CD4-positive, alpha-beta T cell (primary cell): ENCODE measurements around the gene CYP1A1. TPM values are rescaled to one million over a fixed set of nuclear protein-coding genes. Genes with fewer than 3 reads are reported as not detected.

Source experiments
- ATAC-seq: fragments of 200-7000 bp; cut with Tn5 transposase; one replicate; pipeline ENCODE4 v1.10.0; 2022; ENCODE audit warnings: mild to moderate bottlenecking; ENCODE audit not compliant: poor library complexity
- CTCF ChIA-PET: fragments of 350-600 bp; sonication (Branson Sonifier 250); formaldehyde crosslinking; loops from one replicate; lab custom pipeline; 2021; ENCODE audit warnings: antibody characterized with exemption, inconsistent platforms; lab: Charles Lee
- POLR2A ChIA-PET: fragments of 350-600 bp; sonication (Branson Sonifier 250); formaldehyde crosslinking; loops from one replicate; lab custom pipeline; 2021; ENCODE audit warnings: antibody characterized with exemption, inconsistent platforms; lab: Charles Lee
- DNase-seq, 14 experiments: peaks; one replicate each; pipeline ENCODE4 v3.0.0-alpha.2; 2013 to 2020; ENCODE audit warnings: mixed read lengths in 2 of 14
- H3K27ac ChIP-seq, 2 donors: one replicate each; pipeline versions ENCODE4 v1.5.1 to v1.7.0; 2013; ENCODE audit warnings: low read length in 2 of 2, low read depth in 1 of 2, mild to moderate bottlenecking in 1 of 2
- H3K27me3 ChIP-seq, 2 experiments: 1 replicate in 1 of 2; 2 replicates in 1 of 2; pipeline versions ENCODE4 v1.6.1 to v1.7.0; 2013; ENCODE audit warnings: low read length in 2 of 2, control low read depth in 1 of 2, mild to moderate bottlenecking in 1 of 2, moderate library complexity in 1 of 2; ENCODE audit not compliant: insufficient read depth in 2 of 2, control insufficient read depth in 1 of 2
- H3K36me3 ChIP-seq: one replicate; pipeline ENCODE4 v1.6.1; 2013; ENCODE audit warnings: low read length, control low read depth; ENCODE audit not compliant: insufficient read depth
- H3K4me1 ChIP-seq: one replicate; pipeline ENCODE4 v1.6.1; 2013; ENCODE audit warnings: low read length, control low read depth; ENCODE audit not compliant: insufficient read depth
- H3K4me3 ChIP-seq: one replicate; pipeline ENCODE4 v1.5.1; 2013; ENCODE audit warnings: mild to moderate bottlenecking, low read length, moderate library complexity
- H3K9me3 ChIP-seq, 2 experiments: 1 replicate in 1 of 2; 2 replicates in 1 of 2; pipeline versions ENCODE4 v1.6.1 to v1.7.0; 2013; ENCODE audit warnings: low read length in 2 of 2, mild to moderate bottlenecking in 2 of 2, control low read depth in 1 of 2, moderate library complexity in 1 of 2; ENCODE audit not compliant: control insufficient read depth in 1 of 2, insufficient read depth in 1 of 2
- H3K27ac Mint-ChIP-seq: one replicate; pipeline ENCODE4 v1.8.0; 2020; ENCODE audit warnings: mixed read lengths
- H3K27me3 Mint-ChIP-seq: one replicate; pipeline ENCODE4 v1.8.0; 2021; ENCODE audit warnings: mixed read lengths
- H3K36me3 Mint-ChIP-seq: one replicate; pipeline ENCODE4 v1.8.0; 2021; ENCODE audit warnings: low read depth, mixed read lengths
- H3K4me1 Mint-ChIP-seq: one replicate; pipeline ENCODE4 v1.8.0; 2021; ENCODE audit warnings: low read depth, mixed read lengths
- H3K4me3 Mint-ChIP-seq: one replicate; pipeline ENCODE4 v1.8.0; 2020; ENCODE audit warnings: mild to moderate bottlenecking, mixed read lengths
- H3K9me3 Mint-ChIP-seq: one replicate; pipeline ENCODE4 v1.8.0; 2020; ENCODE audit warnings: mixed read lengths
- CTCF ChIP-seq: fragments of 200-600 bp; IDR thresholded peaks from one replicate; pipeline ENCODE4 v1.8.0; 2022; ENCODE audit warnings: antibody characterized with exemption, mild to moderate bottlenecking
- intact Hi-C, 2 experiments: fragments of 100-400 bp; cut with DNase I in 1 of 2; cut with micrococcal nuclease in 1 of 2; formaldehyde crosslinking; loops; one replicate each; pipeline versions ENCODE4 v1.15.1 to v1.9.0; 2023 to 2025; cut with DNase I, micrococcal nuclease
- total RNA-seq, 174 experiments: library from RNA in 2 of 174; stranded (reverse) in 2 of 174; gene quantifications; one replicate each; pipeline ENCODE4 v1.2.3 and lab custom pipeline; 2021 to 2026

The CYP1A1 gene
- total RNA-seq, 2 experiments from 2014 or later: not detected

GRCh38 chr15:74768099-74768770, 42.9 kb upstream of the CYP1A1 start:
- Histone ChIP-seq H3K27ac (no peak overlapping the region), H3K27me3 (peaks cover 0 to 2% of the 10 kb centered on the region in 2 experiments), H3K36me3 (no peaks in the 10 kb centered on the region), H3K9me3 (no peaks in the 10 kb centered on the region), H3K4me1 (peaks cover 25% of the 10 kb centered on the region), H3K4me3 (no peak overlapping the region)
- ChIA-PET CTCF (interaction anchor here (1.0 to 9.3 kb wide), 14 partner anchors 11 to 292 kb away, joined by 3 to 353 read pairs (median 5); no protein-coding TSS in a partner anchor), POLR2A (interaction anchor here (0.8 to 22.7 kb wide), 5 partner anchors 9 to 136 kb away, joined by 3 to 925 read pairs (median 5); partner anchors contain the start of gene CSK)
- Mint-ChIP-seq H3K27ac (no peak overlapping the region), H3K4me3 (no peak overlapping the region), H3K4me1 (peaks cover 22% of the 10 kb centered on the region), H3K9me3 (no peaks in the 10 kb centered on the region), H3K36me3 (no peaks in the 10 kb centered on the region), H3K27me3 (peaks cover 9% of the 10 kb centered on the region)
- intact Hi-C loops: loop anchor here (2.0 to 10.0 kb wide), 3 partner anchors 323 to 396 kb away; no protein-coding TSS in a partner anchor
- ATAC-seq: no peak
- no peak for DNase-seq
- no peak for TF ChIP-seq CTCF

GRCh38 chr15:74767167-74768098, 42.1 kb upstream of the CYP1A1 start:
- Histone ChIP-seq H3K4me1 (peaks cover 20% of the 10 kb centered on the region), H3K27ac (no peak overlapping the region), H3K27me3 (peaks cover 0 to 2% of the 10 kb centered on the region in 2 experiments), H3K9me3 (no peaks in the 10 kb centered on the region), H3K36me3 (no peaks in the 10 kb centered on the region), H3K4me3 (no peak overlapping the region)
- ATAC-seq (no peak), DNase-seq (no peak)
- no peak for TF ChIP-seq CTCF
- peaks cover 16% of the 10 kb centered on the region for H3K4me1 Mint-ChIP-seq
- H3K36me3 Mint-ChIP-seq: no peaks in the 10 kb centered on the region
- ChIA-PET POLR2A (interaction anchor here (1.6 to 22.7 kb wide), 3 partner anchors 10 to 133 kb away, joined by 4 to 925 read pairs (median 11); partner anchors contain the start of gene CSK), CTCF (interaction anchor here (1.4 to 9.3 kb wide), 4 partner anchors 18 to 132 kb away, joined by 3 to 353 read pairs (median 48); no protein-coding TSS in a partner anchor)
- no peak overlapping the region for H3K4me3 Mint-ChIP-seq
- H3K9me3 Mint-ChIP-seq: no peaks in the 10 kb centered on the region
- no peak overlapping the region for H3K27ac Mint-ChIP-seq
- intact Hi-C loops: loop anchor here (2.0 to 10.0 kb wide), 3 partner anchors 323 to 395 kb away; no protein-coding TSS in a partner anchor
- peaks cover 9% of the 10 kb centered on the region for H3K27me3 Mint-ChIP-seq

- H3K36me3 ChIP-seq: no peaks in the 10 kb centered on the region
- TF ChIP-seq CTCF: no peak
- H3K27me3 Mint-ChIP-seq: peaks cover 4% of the 10 kb centered on the region
- peaks cover 0 to 2% of the 10 kb centered on the region in 2 experiments for H3K27me3 ChIP-seq
- no peaks in the 10 kb centered on the region for H3K36me3 Mint-ChIP-seq
- POLR2A ChIA-PET: interaction anchor here (1.0 kb wide), 1 partner anchor 14 kb away, joined by 3 read pairs; no protein-coding TSS in a partner anchor
- no peaks in the 10 kb centered on the region for H3K4me1 ChIP-seq
- intact Hi-C loops: loop anchor here in 1 of 2 experiments (10.0 kb wide), 1 partner anchor 319 kb away; no protein-coding TSS in a partner anchor
- H3K4me3 Mint-ChIP-seq: no peak overlapping the region
- no peak overlapping the region for H3K27ac ChIP-seq
- CTCF ChIA-PET: no interaction called here
- H3K27ac Mint-ChIP-seq: no peak overlapping the region
- no peaks in the 10 kb centered on the region for H3K4me1 Mint-ChIP-seq
- DNase-seq: no peak
- H3K4me3 ChIP-seq: no peak overlapping the region
- ATAC-seq: no peak
- H3K9me3 ChIP-seq: no peaks in the 10 kb centered on the region
- no peaks in the 10 kb centered on the region for H3K9me3 Mint-ChIP-seq
These were observed 38.1 kb upstream of the CYP1A1 start for GRCh38 chr15:74763416-74763815.
